Activated CD4-positive, alpha-beta memory T cell treated with anti-CD3 and anti-CD28 coated beads for 36 hours (primary cell): ENCODE results near the gene ARID1B. TPM values are rescaled to one million over a fixed set of nuclear protein-coding genes. Genes with fewer than 3 reads are reported as not detected.

Experiments used
- CTCF ChIA-PET: fragments of 350-600 bp; sonication (Branson Sonifier 250); formaldehyde crosslinking; loops from one replicate; lab custom pipeline; 2021; ENCODE audit warnings: antibody characterized with exemption, inconsistent platforms; lab: Charles Lee
- POLR2A ChIA-PET: fragments of 350-600 bp; sonication (Branson Sonifier 250); formaldehyde crosslinking; loops from one replicate; lab custom pipeline; 2021; ENCODE audit warnings: antibody characterized with exemption; lab: Charles Lee
- DNase-seq: peaks from one replicate; pipeline ENCODE4 v3.0.0-alpha.2; 2020
- H3K27ac Mint-ChIP-seq: one replicate; pipeline ENCODE4 v1.8.0; 2021; ENCODE audit warnings: mixed read lengths
- H3K27me3 Mint-ChIP-seq: one replicate; pipeline ENCODE4 v1.8.0; 2021; ENCODE audit warnings: mixed read lengths
- H3K36me3 Mint-ChIP-seq: one replicate; pipeline ENCODE4 v1.8.0; 2021; ENCODE audit warnings: mixed read lengths
- H3K4me1 Mint-ChIP-seq: one replicate; pipeline ENCODE4 v1.8.0; 2021; ENCODE audit warnings: low read depth, mixed read lengths
- H3K4me3 Mint-ChIP-seq: one replicate; pipeline ENCODE4 v1.8.0; 2021; ENCODE audit warnings: mild to moderate bottlenecking, mixed read lengths
- H3K9me3 Mint-ChIP-seq: one replicate; pipeline ENCODE4 v1.8.0; 2021; ENCODE audit warnings: mixed read lengths
- intact Hi-C: fragments of 100-400 bp; cut with micrococcal nuclease; formaldehyde crosslinking; loops from one replicate; pipeline ENCODE4 v1.15.1; 2023
- total RNA-seq, 2 experiments: library from RNA; stranded (reverse); gene quantifications; one replicate each; pipeline ENCODE4 v1.2.3, GENCODE V29; 2021

Gene ARID1B
- total RNA-seq, 2 experiments from 2014 or later: 39.0 to 41.5 TPM

DNA sequence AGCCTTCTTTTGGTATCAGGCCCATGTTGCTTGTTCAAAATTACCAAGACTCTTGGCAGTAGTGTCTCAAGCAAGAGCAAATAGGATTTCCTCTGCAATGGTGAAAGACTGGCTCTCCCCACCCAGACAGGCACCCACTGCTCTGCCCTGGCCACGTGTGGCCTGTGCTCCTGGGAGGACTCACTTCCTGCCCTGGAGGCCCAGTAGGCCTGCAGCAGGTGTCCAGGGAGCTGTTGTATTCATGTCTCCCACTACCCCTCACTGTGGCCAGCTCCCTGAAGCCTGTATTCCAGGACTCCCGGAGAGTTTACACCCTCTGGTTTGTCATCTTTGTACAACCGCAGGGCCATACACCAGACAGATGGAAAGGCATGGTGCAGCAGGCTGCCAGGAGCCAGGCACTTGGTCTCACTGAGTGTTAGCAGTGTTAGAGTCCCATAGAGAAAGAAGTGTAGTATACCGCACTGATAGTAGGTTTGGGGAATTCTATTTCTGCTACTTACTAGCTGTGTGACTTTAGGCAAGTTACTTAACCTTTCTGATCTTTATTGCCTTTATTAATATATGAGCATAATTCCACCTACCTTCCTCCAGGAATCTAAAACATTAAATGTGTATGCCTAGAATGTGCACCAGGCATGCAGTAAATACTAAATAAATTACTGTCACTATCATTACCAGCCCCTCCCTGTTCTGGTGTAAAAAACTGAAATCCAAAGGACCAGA is 386.4 kb downstream of the ARID1B start:
- Mint-ChIP-seq H3K9me3 (no peaks in the 10 kb centered on the region), H3K27me3 (no peaks in the 10 kb centered on the region), H3K4me3 (no peak overlapping the region), H3K4me1 (no peaks in the 10 kb centered on the region), H3K36me3 (peaks cover 13% of the 10 kb centered on the region), H3K27ac (no peak overlapping the region)
- no peak for DNase-seq
- ChIA-PET CTCF (no interaction called here), POLR2A (no interaction called here)
- intact Hi-C loops: no loop called here

DNA sequence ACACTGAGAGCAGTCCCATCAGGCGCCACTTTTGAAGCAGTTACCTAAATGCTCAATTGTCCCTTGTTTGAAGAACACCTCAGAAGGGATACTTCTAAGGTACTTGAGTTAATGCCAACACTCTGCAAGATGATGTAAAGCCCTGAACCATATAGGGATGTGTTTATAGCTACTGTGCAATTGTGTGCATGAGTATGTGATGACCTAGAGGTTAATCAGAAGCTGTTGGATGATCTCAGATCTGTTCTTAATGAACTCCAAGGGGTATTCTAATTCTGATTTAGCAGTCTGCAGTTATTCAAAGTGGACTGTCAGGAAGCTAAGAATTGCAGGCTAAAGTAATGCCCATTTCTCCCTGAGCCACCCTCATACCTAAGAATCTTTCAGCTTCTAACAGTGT is 387.8 kb downstream of the ARID1B start:
- Mint-ChIP-seq H3K36me3 (peaks cover 13% of the 10 kb centered on the region), H3K27ac (no peak overlapping the region), H3K9me3 (no peaks in the 10 kb centered on the region), H3K27me3 (no peaks in the 10 kb centered on the region), H3K4me3 (no peak overlapping the region), H3K4me1 (no peaks in the 10 kb centered on the region)
- no peak for DNase-seq
- intact Hi-C loops: no loop called here
- CTCF ChIA-PET: interaction anchor here (0.9 to 1.0 kb wide), 2 partner anchors 11 to 20 kb away, joined by 3 read pairs; no protein-coding TSS in a partner anchor
- POLR2A ChIA-PET: interaction anchor here (1.0 kb wide), 1 partner anchor 11 kb away, joined by 3 read pairs; no protein-coding TSS in a partner anchor

GRCh38 chr6:157166784-157167183 is 389.6 kb downstream of the ARID1B start:
- Mint-ChIP-seq H3K27ac (no peak overlapping the region), H3K4me3 (no peak overlapping the region), H3K4me1 (no peaks in the 10 kb centered on the region), H3K27me3 (no peaks in the 10 kb centered on the region), H3K36me3 (peaks cover 13% of the 10 kb centered on the region), H3K9me3 (no peaks in the 10 kb centered on the region)
- DNase-seq: no peak
- ChIA-PET POLR2A (no interaction called here), CTCF (no interaction called here)
- intact Hi-C loops: no loop called here

DNA sequence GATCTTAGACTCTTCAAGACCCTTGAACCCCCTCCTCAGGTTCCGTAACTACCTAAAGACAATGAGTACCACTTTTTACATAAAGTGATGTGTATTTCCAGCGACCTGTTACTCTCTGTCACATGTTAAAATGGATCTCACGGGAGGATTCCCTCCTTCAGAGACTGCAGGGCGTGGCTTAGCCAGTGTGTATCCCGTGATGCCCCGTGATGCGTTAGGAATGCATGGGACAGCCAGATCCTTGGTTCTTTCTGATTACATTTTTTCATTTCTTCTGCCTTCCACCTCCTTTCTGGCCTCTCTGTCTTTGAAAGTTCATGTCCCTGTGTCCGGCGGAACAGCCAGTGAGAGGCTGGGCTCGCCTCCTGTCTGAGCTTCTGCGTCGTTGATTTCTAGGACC is 390.7 kb downstream of the ARID1B start:
- no peak for DNase-seq
- H3K9me3 Mint-ChIP-seq: no peaks in the 10 kb centered on the region
- H3K27ac Mint-ChIP-seq: no peak overlapping the region
- no peaks in the 10 kb centered on the region for H3K27me3 Mint-ChIP-seq
- POLR2A ChIA-PET: no interaction called here
- CTCF ChIA-PET: no interaction called here
- H3K4me3 Mint-ChIP-seq: no peak overlapping the region
- H3K4me1 Mint-ChIP-seq: no peaks in the 10 kb centered on the region
- peaks cover 13% of the 10 kb centered on the region for H3K36me3 Mint-ChIP-seq
- intact Hi-C loops: no loop called here

- CTCF ChIA-PET: no interaction called here
- no peaks in the 10 kb centered on the region for H3K4me1 Mint-ChIP-seq
- no peaks in the 10 kb centered on the region for H3K9me3 Mint-ChIP-seq
- DNase-seq: no peak
- H3K4me3 Mint-ChIP-seq: no peak overlapping the region
- no peaks in the 10 kb centered on the region for H3K27me3 Mint-ChIP-seq
- peaks cover 13% of the 10 kb centered on the region for H3K36me3 Mint-ChIP-seq
- POLR2A ChIA-PET: no interaction called here
- H3K27ac Mint-ChIP-seq: no peak overlapping the region
- intact Hi-C loops: no loop called here
Observed at GRCh38 chr6:157168471-157168870, 391.3 kb downstream of the ARID1B start.

DNA sequence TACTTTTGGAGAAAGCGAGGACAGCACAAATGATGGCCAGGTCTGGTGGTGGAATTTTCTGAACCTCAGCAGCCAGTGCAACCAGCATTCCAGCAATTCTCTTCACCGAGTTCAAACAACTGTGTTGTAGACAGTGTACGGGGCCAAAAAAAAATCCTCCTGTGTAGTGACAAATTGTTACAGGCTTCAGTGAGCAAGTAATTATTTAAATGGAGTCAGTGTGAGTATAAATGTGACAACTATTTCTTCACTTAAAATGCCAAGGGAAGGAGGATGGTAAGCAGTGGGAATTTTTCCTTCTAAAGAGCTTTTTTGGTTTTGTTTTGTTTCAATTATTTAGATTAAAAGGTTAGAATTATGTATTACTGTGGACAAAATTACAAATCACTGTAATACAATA is 392.0 kb downstream of the ARID1B start:
- Mint-ChIP-seq H3K27ac (no peak overlapping the region), H3K4me1 (no peaks in the 10 kb centered on the region), H3K27me3 (no peaks in the 10 kb centered on the region), H3K9me3 (no peaks in the 10 kb centered on the region), H3K4me3 (no peak overlapping the region), H3K36me3 (peaks cover 13% of the 10 kb centered on the region)
- no peak for DNase-seq
- CTCF ChIA-PET: no interaction called here
- POLR2A ChIA-PET: no interaction called here
- intact Hi-C loops: no loop called here

DNA sequence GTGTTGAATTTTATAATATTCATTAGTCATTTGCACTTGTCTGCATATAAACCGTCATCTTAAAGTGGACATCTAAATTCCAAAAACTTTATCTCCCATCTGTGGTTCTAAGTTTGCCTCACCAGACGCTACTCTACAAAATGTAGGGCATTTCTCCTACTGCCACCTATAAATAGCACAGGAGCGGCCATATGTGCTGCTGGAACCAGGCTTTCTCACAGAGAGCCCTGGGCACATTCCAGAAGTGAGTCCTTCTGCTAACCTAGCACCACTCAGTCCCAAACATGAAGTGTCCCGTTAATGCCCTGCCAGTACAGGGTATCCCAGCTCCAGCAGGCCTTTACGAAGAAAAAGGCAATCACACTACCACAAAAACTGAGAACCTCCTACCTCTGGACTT is 392.5 kb downstream of the ARID1B start:
- ChIA-PET CTCF (no interaction called here), POLR2A (no interaction called here)
- H3K4me3 Mint-ChIP-seq: no peak overlapping the region
- no peak overlapping the region for H3K27ac Mint-ChIP-seq
- DNase-seq: no peak
- peaks cover 13% of the 10 kb centered on the region for H3K36me3 Mint-ChIP-seq
- no peaks in the 10 kb centered on the region for H3K27me3 Mint-ChIP-seq
- no peaks in the 10 kb centered on the region for H3K4me1 Mint-ChIP-seq
- H3K9me3 Mint-ChIP-seq: no peaks in the 10 kb centered on the region
- intact Hi-C loops: no loop called here

DNA sequence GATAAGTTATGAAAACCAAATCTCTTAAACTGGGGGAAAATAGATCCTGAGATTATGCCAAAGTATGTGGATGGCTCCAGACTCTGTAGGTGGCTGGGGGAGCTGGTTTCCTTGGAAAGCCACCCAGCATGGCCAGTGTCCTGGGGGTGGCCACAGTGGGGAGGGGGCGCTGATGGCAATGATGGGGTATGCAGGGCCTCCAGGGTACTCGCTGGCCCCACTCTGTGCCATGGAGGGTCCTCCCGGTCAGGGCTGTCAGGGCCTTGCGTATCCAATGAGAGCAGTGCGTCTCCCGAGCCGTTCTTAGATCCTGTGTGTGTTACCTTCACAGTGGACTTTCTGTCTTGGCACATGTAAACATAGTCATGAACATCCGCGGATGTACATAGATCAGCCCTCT is 393.4 kb downstream of the ARID1B start:
- Mint-ChIP-seq H3K4me1 (no peaks in the 10 kb centered on the region), H3K27ac (no peak overlapping the region), H3K27me3 (no peaks in the 10 kb centered on the region), H3K4me3 (no peak overlapping the region), H3K9me3 (no peaks in the 10 kb centered on the region), H3K36me3 (peaks cover 13% of the 10 kb centered on the region)
- intact Hi-C loops: no loop called here
- ChIA-PET POLR2A (no interaction called here), CTCF (no interaction called here)
- DNase-seq: no peak

- Mint-ChIP-seq H3K4me3 (no peak overlapping the region), H3K36me3 (peaks cover 13% of the 10 kb centered on the region), H3K4me1 (no peaks in the 10 kb centered on the region), H3K9me3 (no peaks in the 10 kb centered on the region), H3K27ac (no peak overlapping the region), H3K27me3 (no peaks in the 10 kb centered on the region)
- intact Hi-C loops: no loop called here
- DNase-seq: no peak
- ChIA-PET CTCF (no interaction called here), POLR2A (no interaction called here)
Observed at GRCh38 chr6:157171801-157172200, 394.6 kb downstream of the ARID1B start.

GRCh38 chr6:157172231-157172701 is 395.1 kb downstream of the ARID1B start:
- Mint-ChIP-seq H3K4me1 (no peaks in the 10 kb centered on the region), H3K36me3 (peaks cover 11% of the 10 kb centered on the region), H3K27me3 (no peaks in the 10 kb centered on the region), H3K27ac (no peak overlapping the region), H3K4me3 (no peak overlapping the region), H3K9me3 (no peaks in the 10 kb centered on the region)
- no peak for DNase-seq
- ChIA-PET POLR2A (no interaction called here), CTCF (no interaction called here)
- intact Hi-C loops: no loop called here

- DNase-seq: no peak
- H3K27ac Mint-ChIP-seq: no peak overlapping the region
- H3K9me3 Mint-ChIP-seq: no peaks in the 10 kb centered on the region
- H3K36me3 Mint-ChIP-seq: peaks cover 4% of the 10 kb centered on the region
- POLR2A ChIA-PET: no interaction called here
- H3K27me3 Mint-ChIP-seq: no peaks in the 10 kb centered on the region
- no peaks in the 10 kb centered on the region for H3K4me1 Mint-ChIP-seq
- no peak overlapping the region for H3K4me3 Mint-ChIP-seq
- intact Hi-C loops: no loop called here
- CTCF ChIA-PET: interaction anchor here (0.8 kb wide), 1 partner anchor 12 kb away, joined by 3 read pairs; no protein-coding TSS in a partner anchor
Observed at GRCh38 chr6:157172830-157173536, 395.8 kb downstream of the ARID1B start.

GRCh38 chr6:157173776-157174175 is 396.6 kb downstream of the ARID1B start:
- Mint-ChIP-seq H3K27ac (no peak overlapping the region), H3K36me3 (no peaks in the 10 kb centered on the region), H3K27me3 (no peaks in the 10 kb centered on the region), H3K9me3 (no peaks in the 10 kb centered on the region), H3K4me3 (no peak overlapping the region), H3K4me1 (no peaks in the 10 kb centered on the region)
- ChIA-PET CTCF (interaction anchor here (0.8 kb wide), 1 partner anchor 12 kb away, joined by 3 read pairs; no protein-coding TSS in a partner anchor), POLR2A (no interaction called here)
- DNase-seq: no peak
- intact Hi-C loops: no loop called here
